Astrocyte of the spinal cord (primary cell): ENCODE data around the gene PREB.

Source experiments
- DNase-seq: peaks from one replicate; pipeline ENCODE4 v3.0.0; 2011; ENCODE audit warnings: low read depth, low spot score
- H3K4me3 ChIP-seq: 2 replicates; pipeline ENCODE4 v1.5.1; 2011; ENCODE audit warnings: low read depth, mild to moderate bottlenecking, low read length, moderate library complexity
- CTCF ChIP-seq: IDR thresholded peaks from 2 replicates; pipeline ENCODE4 v1.5.1; 2012; ENCODE audit warnings: low read depth, mild to moderate bottlenecking, low read length, inconsistent platforms
- in situ Hi-C: cut with HindIII; loops from 2 replicates; pipeline ENCODE4 v1.10.0; 2017; ENCODE audit warnings: low sequenced_read_pairs

The PREB gene

GRCh38 chr2:27095745-27096651 is 38.4 kb downstream of the PREB start:
- peak; percentile 44 for DNase-seq

GRCh38 chr2:27095427-27095744 is 39.0 kb downstream of the PREB start:
- H3K4me3 ChIP-seq: no peak overlapping the region
- DNase-seq: no peak
- in situ Hi-C loops: no loop called here
- TF ChIP-seq CTCF: no peak

More at GRCh38 chr2:27095745-27096651, 38.4 kb downstream of the PREB start:
- no peak for TF ChIP-seq CTCF
- in situ Hi-C loops: no loop called here
- peak overlapping the region; percentile 16 for H3K4me3 ChIP-seq

GRCh38 chr2:27094353-27094984 is 40.0 kb downstream of the PREB start:
- H3K4me3 ChIP-seq: no peak overlapping the region
- DNase-seq: no peak
- in situ Hi-C loops: no loop called here
- TF ChIP-seq CTCF: no peak

- in situ Hi-C loops: no loop called here
- DNase-seq: no peak
- no peak overlapping the region for H3K4me3 ChIP-seq
- no peak for TF ChIP-seq CTCF
These were observed 40.7 kb downstream of the PREB start for GRCh38 chr2:27093430-27094352.

GRCh38 chr2:27092696-27093429 is 41.6 kb downstream of the PREB start:
- in situ Hi-C loops: no loop called here
- DNase-seq: no peak
- no peak for TF ChIP-seq CTCF
- H3K4me3 ChIP-seq: no peak overlapping the region
